Ovary (tissue), 3 donors: ENCODE measurements around the gene SLC16A3.

Source experiments
- POLR2A ChIP-seq: fragments of 450-650 bp; IDR thresholded peaks from one replicate; pipeline ENCODE4 v1.6.1; 2017; ENCODE audit warnings: antibody characterized with exemption, mild to moderate bottlenecking, moderate library complexity
- TF ChIP-seq, protein P1 (sequence below), 3 donors: fragments of 450-650 bp in 2 of 3; fragments of 200-600 bp in 1 of 3; IDR thresholded peaks; one replicate each; pipeline versions ENCODE4 v1.5.1 to v1.8.0; 2016 to 2022; ENCODE audit warnings: antibody characterized with exemption in 3 of 3, mild to moderate bottlenecking in 1 of 3
- donor health status: DM: no; HTN: no; CAD: no.

- TF ChIP-seq, protein P1, sequence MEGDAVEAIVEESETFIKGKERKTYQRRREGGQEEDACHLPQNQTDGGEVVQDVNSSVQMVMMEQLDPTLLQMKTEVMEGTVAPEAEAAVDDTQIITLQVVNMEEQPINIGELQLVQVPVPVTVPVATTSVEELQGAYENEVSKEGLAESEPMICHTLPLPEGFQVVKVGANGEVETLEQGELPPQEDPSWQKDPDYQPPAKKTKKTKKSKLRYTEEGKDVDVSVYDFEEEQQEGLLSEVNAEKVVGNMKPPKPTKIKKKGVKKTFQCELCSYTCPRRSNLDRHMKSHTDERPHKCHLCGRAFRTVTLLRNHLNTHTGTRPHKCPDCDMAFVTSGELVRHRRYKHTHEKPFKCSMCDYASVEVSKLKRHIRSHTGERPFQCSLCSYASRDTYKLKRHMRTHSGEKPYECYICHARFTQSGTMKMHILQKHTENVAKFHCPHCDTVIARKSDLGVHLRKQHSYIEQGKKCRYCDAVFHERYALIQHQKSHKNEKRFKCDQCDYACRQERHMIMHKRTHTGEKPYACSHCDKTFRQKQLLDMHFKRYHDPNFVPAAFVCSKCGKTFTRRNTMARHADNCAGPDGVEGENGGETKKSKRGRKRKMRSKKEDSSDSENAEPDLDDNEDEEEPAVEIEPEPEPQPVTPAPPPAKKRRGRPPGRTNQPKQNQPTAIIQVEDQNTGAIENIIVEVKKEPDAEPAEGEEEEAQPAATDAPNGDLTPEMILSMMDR (IDR thresholded peaks at IDR 0.05): no peak
- no peak for TF ChIP-seq POLR2A
These were observed 27.5 kb downstream of the SLC16A3 start for GRCh38 chr17:82256242-82256885.
